OCI-LY7 (cell line): Measurements from ENCODE around the gene ASMTL.
"Not testable (repeated sequence)": the region's sequence is repeated elsewhere in the genome, so short reads cannot be mapped to it uniquely, and the experiment has no call there.

Experiments used
- EZH2phosphoT487 ChIP-seq: fragments of 200-600 bp; sonication (generic); IDR thresholded peaks from 2 replicates; pipeline ENCODE4 v1.6.1; 2018; ENCODE audit warnings: low read depth, borderline replicate concordance, mild to moderate bottlenecking, mixed run types, antibody characterized with exemption, low read length, moderate library complexity, mixed read lengths
- TF ChIP-seq, protein P1 (sequence below): fragments of 200-600 bp; sonication (generic); conservative IDR thresholded peaks from 2 replicates; pipeline ENCODE4 v1.5.1; 2014; ENCODE audit warnings: mild to moderate bottlenecking, antibody characterized with exemption, low read length, moderate library complexity, mixed read lengths

DNA sequence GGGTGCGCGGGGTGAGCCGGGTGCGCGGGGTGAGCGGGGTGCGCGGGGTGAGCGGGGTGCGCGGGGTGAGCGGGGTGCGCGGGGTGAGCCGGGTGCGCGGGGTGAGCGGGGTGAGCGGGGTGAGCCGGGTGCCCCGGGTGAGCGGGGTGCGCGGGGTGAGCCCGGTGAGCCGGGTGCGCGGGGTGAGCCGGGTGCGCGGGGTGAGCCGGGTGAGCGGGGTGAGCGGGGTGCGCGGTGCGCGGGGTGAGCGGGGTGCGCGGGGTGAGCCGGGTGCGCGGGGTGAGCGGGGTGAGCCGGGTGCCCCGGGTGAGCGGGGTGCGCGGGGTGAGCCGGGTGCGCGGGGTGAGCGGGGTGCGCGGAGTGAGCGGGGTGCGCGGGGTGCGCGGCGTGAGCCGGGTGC lies 86.3 kb downstream of the ASMTL start:
- TF ChIP-seq, protein P1, sequence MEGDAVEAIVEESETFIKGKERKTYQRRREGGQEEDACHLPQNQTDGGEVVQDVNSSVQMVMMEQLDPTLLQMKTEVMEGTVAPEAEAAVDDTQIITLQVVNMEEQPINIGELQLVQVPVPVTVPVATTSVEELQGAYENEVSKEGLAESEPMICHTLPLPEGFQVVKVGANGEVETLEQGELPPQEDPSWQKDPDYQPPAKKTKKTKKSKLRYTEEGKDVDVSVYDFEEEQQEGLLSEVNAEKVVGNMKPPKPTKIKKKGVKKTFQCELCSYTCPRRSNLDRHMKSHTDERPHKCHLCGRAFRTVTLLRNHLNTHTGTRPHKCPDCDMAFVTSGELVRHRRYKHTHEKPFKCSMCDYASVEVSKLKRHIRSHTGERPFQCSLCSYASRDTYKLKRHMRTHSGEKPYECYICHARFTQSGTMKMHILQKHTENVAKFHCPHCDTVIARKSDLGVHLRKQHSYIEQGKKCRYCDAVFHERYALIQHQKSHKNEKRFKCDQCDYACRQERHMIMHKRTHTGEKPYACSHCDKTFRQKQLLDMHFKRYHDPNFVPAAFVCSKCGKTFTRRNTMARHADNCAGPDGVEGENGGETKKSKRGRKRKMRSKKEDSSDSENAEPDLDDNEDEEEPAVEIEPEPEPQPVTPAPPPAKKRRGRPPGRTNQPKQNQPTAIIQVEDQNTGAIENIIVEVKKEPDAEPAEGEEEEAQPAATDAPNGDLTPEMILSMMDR = not testable (repeated sequence)
- TF ChIP-seq EZH2phosphoT487 = not testable (repeated sequence)
